GM12878 (cell line): ENCODE results near the gene TNFSF9. TPM values are rescaled to one million over a fixed set of nuclear protein-coding genes. Genes with fewer than 3 reads are reported as not detected.
A peak's percentile ranks its signal among the peaks of the same experiment; 100 is the strongest.

ENCODE experiments used
- ATF2 ChIP-seq: IDR thresholded peaks from 2 replicates; pipeline ENCODE4 v1.6.1; 2012; ENCODE audit warnings: low read length, inconsistent platforms
- BCL3 ChIP-seq: IDR thresholded peaks from 2 replicates; pipeline ENCODE4 v1.6.1; 2011; ENCODE audit warnings: borderline replicate concordance, low read depth, mild to moderate bottlenecking, moderate library complexity, low read length; ENCODE audit not compliant: insufficient read depth, poor library complexity, severe bottlenecking
- BHLHE40 ChIP-seq, 2 experiments: fragments of 450-650 bp in 1 of 2; IDR thresholded peaks; 2 replicates each; pipeline ENCODE4 v1.6.1; 2011 to 2017; ENCODE audit warnings: low read depth in 2 of 2, borderline replicate concordance in 1 of 2, improper control_type of control experiment in 1 of 2, low read length in 1 of 2, mild to moderate bottlenecking in 1 of 2
- BMI1 ChIP-seq: fragments of 450-650 bp; IDR thresholded peaks from 2 replicates; pipeline ENCODE4 v1.6.1; 2016; ENCODE audit warnings: mild to moderate bottlenecking, moderate library complexity, borderline replicate concordance
- CBFB ChIP-seq: IDR thresholded peaks from 2 replicates; pipeline ENCODE4 v1.6.1; 2016; ENCODE audit warnings: antibody characterized with exemption, low read depth
- CBX5 ChIP-seq: sonication (generic); IDR thresholded peaks from 2 replicates; pipeline ENCODE4 v1.6.1; 2016; ENCODE audit warnings: low read depth, moderate library complexity, mild to moderate bottlenecking, inconsistent platforms
- CUX1 ChIP-seq: IDR thresholded peaks from 2 replicates; pipeline ENCODE4 v1.6.1; 2012; ENCODE audit warnings: improper control_type of control experiment, low read depth, low read length; ENCODE audit not compliant: insufficient replicate concordance
- EGR1 ChIP-seq, 2 experiments: IDR thresholded peaks; 1 replicate in 1 of 2; 2 replicates in 1 of 2; pipeline ENCODE4 v1.6.1; 2011 to 2012; ENCODE audit warnings: low read depth in 2 of 2, low read length in 2 of 2, borderline replicate concordance in 1 of 2, mild to moderate bottlenecking in 1 of 2, moderate library complexity in 1 of 2
- ESRRA ChIP-seq: IDR thresholded peaks from 2 replicates; pipeline ENCODE4 v1.6.1; 2012; ENCODE audit warnings: mild to moderate bottlenecking, low read length, improper control_type of control experiment
- FOXM1 ChIP-seq: IDR thresholded peaks from 2 replicates; pipeline ENCODE4 v1.6.1; 2012; ENCODE audit warnings: low read depth, mild to moderate bottlenecking, inconsistent platforms, low read length, moderate library complexity
- IRF4 ChIP-seq: IDR thresholded peaks from 2 replicates; pipeline ENCODE4 v1.6.1; 2011; ENCODE audit warnings: low read depth, low read length
- KAT2A ChIP-seq: conservative IDR thresholded peaks from 2 replicates; pipeline ENCODE4 v1.6.1; 2011; ENCODE audit warnings: low read depth, low read length; ENCODE audit not compliant: control insufficient read depth
- KDM1A ChIP-seq: fragments of 200-600 bp; sonication (generic); IDR thresholded peaks from 2 replicates; pipeline ENCODE4 v1.6.1; 2016; ENCODE audit warnings: borderline replicate concordance
- NR2F1 ChIP-seq: fragments of 450-650 bp; conservative IDR thresholded peaks from 2 replicates; pipeline ENCODE4 v1.6.1; 2017; ENCODE audit warnings: mild to moderate bottlenecking
- RB1 ChIP-seq: fragments of 450-650 bp; formaldehyde crosslinking; IDR thresholded peaks from 2 replicates; pipeline ENCODE4 v1.6.1; 2017; ENCODE audit warnings: mild to moderate bottlenecking, borderline replicate concordance
- RUNX3 ChIP-seq: IDR thresholded peaks from 2 replicates; pipeline ENCODE4 v1.6.1; 2012; ENCODE audit warnings: low read length, inconsistent platforms
- SMARCA5 ChIP-seq: fragments of 450-650 bp; IDR thresholded peaks from 2 replicates; pipeline ENCODE4 v1.6.1; 2017; ENCODE audit warnings: mild to moderate bottlenecking
- STAT1 ChIP-seq: fragments of 450-650 bp; conservative IDR thresholded peaks from 2 replicates; pipeline ENCODE4 v1.6.1; 2014; ENCODE audit warnings: antibody characterized with exemption, mild to moderate bottlenecking
- SUZ12 ChIP-seq: fragments of 200-600 bp; sonication (generic); IDR thresholded peaks from one replicate; pipeline ENCODE4 v1.6.1; 2018; ENCODE audit warnings: antibody characterized with exemption, mild to moderate bottlenecking; ENCODE audit not compliant: unreplicated experiment
- TCF7 ChIP-seq: IDR thresholded peaks from 2 replicates; pipeline ENCODE4 v1.6.1; 2014; ENCODE audit warnings: antibody characterized with exemption, borderline replicate concordance
- ZBED1 ChIP-seq: IDR thresholded peaks from 2 replicates; pipeline ENCODE4 v1.6.1; 2016; ENCODE audit warnings: borderline replicate concordance
- ZNF384 ChIP-seq: IDR thresholded peaks from 2 replicates; pipeline ENCODE4 v1.6.1; 2012; ENCODE audit warnings: low read depth, mild to moderate bottlenecking, low read length, improper control_type of control experiment, borderline replicate concordance
- ZNF622 ChIP-seq: fragments of 450-650 bp; IDR thresholded peaks from 2 replicates; pipeline ENCODE4 v1.6.1; 2017; ENCODE audit warnings: mild to moderate bottlenecking, inconsistent platforms
- ZZZ3 ChIP-seq: IDR thresholded peaks from 2 replicates; pipeline ENCODE4 v1.6.1; 2011; ENCODE audit warnings: low read depth; ENCODE audit not compliant: control insufficient read depth, insufficient read length
- polyA plus RNA-seq, 11 experiments: library from polyadenylated mRNA; depleted of rRNA in 4 of 11; unstranded in 6 of 11; stranded (reverse) in 5 of 11; fragments of >200 nt; fragmentation: Nextera tagmentation in 4 of 11; fragmentation: Illumina TruSeq in 1 of 11; extraction: Ambion mirVana in 4 of 11; extraction: Trizol in 1 of 11; gene quantifications; 1 replicate in 1 of 11; 2 replicates in 10 of 11; pipeline versions ENCODE4 v1.2.1 to v1.2.3, GENCODE V29; 2011 to 2016; ENCODE audit warnings: inconsistent platforms in 2 of 11, missing spikeins in 2 of 11, low read depth in 1 of 11
- total RNA-seq, 4 experiments: library from RNA; depleted of rRNA in 3 of 4; stranded (reverse); fragments of >200 nt in 3 of 4; fragmentation: Illumina TruSeq in 1 of 4; extraction: Trizol in 1 of 4; gene quantifications; 2 replicates each; pipeline versions ENCODE4 v1.2.1 to v1.2.3, GENCODE V29; 2013 to 2021

Gene TNFSF9
- total and polyA plus RNA-seq, 10 of the 15 experiments (the other 5 are each of a cell fraction or from before 2014, with no cell fraction given) = 6.2 to 75.3 (median 22.1) TPM

GRCh38 chr19:6527893-6528543, 2.8 kb upstream of the TNFSF9 start (continued):
- peak; percentile 15 for TF ChIP-seq BCL3
- TF ChIP-seq NR2F1 = peak; percentile 79
- TF ChIP-seq BHLHE40 (IDR thresholded peaks at IDR 0.05; ENCODE audit: borderline replicate concordance in 1 of 2, low read depth in 2 of 2, low read length in 1 of 2) = peak; percentile 81 to 82
- TF ChIP-seq FOXM1 = no peak; the same call in 1 of the 2 replicates
- peak; percentile 94 for TF ChIP-seq ZNF384
- TF ChIP-seq SMARCA5 = 0 out of 2 replicates have a peak, but pooled peaks have one; percentile 1
- no peak for TF ChIP-seq ZNF622
- no peak for TF ChIP-seq TCF7
- TF ChIP-seq EGR1 (IDR thresholded peaks at IDR 0.05; ENCODE audit: borderline replicate concordance in 1 of 2, low read depth in 2 of 2, low read length in 2 of 2) = no peak
- TF ChIP-seq ZZZ3 = no peak
- TF ChIP-seq RB1 = peak; percentile 57; the same call in 1 of the 2 replicates
- TF ChIP-seq KAT2A = no peak
- no peak for TF ChIP-seq SUZ12
- 0 out of 2 replicates have a peak, but pooled peaks have one; percentile 7 for TF ChIP-seq CBX5
- peak; percentile 54; the same call in 1 of the 2 replicates for TF ChIP-seq IRF4
- peak; percentile 56; the same call in 1 of the 2 replicates for TF ChIP-seq ATF2
- TF ChIP-seq ESRRA = no peak
- no peak for TF ChIP-seq STAT1
- no peak for TF ChIP-seq ZBED1
- TF ChIP-seq BMI1 = no peak; the same call in 1 of the 2 replicates
- TF ChIP-seq RUNX3 = peak; percentile 83
- no peak for TF ChIP-seq KDM1A
- TF ChIP-seq CUX1 = no peak
- peak; percentile 38; the same call in 1 of the 2 replicates for TF ChIP-seq CBFB
